ENCODE data around the gene SP3. TPM values are rescaled to one million over a fixed set of nuclear protein-coding genes. Genes with fewer than 3 reads are reported as not detected.
A peak's percentile ranks its signal among the peaks of the same experiment; 100 is the strongest.

Gene SP3
- total RNA-seq, 1 donor from 2014 or later = 73.6 TPM

GRCh38 chr2:173943738-173944137 is 21.4 kb downstream of the SP3 start:
- DNase-seq (ENCODE audit: low read depth) = no peak

DNA sequence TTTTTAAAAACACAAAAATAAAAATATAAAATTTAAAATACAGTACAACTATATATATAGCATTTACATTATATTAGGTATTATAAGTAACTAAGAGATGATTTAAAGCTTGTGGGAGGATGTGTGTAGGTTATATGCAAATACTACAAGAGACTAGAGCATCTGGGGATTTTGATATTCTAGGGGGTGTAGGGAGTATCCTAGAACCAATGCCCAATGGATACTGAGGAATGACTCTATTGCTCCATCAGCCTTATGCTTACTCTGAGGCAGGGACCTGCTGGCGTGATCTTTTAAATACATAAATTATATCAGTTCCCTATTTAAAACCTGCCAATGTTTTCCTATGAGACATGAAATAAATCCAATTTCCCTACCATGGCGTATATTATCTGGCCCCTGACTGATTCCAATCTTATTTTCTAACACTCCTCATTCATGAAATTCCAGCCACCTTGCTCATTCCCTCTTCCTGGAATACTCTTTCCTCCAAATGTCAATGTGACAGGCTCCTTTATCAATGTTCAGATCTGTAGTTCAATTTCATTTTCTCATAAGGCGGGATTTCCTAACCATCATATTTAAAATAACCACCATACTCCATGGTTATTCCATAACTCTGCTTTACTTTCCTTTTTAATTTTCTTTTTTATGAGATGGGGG is 22.2 kb downstream of the SP3 start:
- no peak for DNase-seq (ENCODE audit: low read depth)

- no peak for DNase-seq (ENCODE audit: low read depth)
These were observed 23.6 kb downstream of the SP3 start for GRCh38 chr2:173941567-173941966.

DNA sequence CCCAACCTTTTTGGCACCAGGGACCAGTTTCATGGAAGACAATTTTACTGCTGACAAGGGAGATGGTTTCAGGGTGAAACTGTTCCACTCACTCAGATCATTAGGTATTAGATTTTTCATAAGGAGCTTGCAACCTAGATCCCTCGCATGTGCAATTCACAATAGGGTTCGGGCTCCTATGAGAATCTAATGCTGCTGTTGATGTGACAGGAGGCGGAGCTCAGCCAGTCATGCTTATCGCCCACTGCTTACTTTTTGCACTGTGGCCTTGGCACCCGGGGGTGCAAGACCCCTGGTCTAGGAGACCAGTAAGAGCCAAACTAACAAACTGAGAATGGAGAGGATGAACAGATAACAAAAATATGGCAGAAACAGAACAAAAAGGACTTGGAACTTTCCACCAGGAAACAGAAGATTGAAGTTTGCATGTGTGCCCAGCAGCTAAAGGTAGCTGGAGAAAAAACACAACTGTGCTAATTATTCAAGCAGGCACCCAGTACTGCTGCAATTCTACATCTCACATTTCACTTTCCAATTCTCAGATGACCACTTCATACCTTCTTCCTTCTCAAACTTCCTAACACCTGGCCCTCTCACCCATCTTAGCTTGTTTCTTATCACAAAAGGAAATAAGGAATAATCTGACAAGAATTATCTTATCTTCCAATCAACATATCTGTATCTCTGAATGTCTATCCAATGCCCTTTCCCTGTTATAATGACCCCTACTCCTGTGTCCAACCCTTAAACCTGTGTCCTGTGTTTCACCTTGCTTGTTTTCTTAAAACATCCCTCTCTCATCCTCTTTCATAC is 24.8 kb downstream of the SP3 start:
- DNase-seq (ENCODE audit: low read depth) = no peak

DNA sequence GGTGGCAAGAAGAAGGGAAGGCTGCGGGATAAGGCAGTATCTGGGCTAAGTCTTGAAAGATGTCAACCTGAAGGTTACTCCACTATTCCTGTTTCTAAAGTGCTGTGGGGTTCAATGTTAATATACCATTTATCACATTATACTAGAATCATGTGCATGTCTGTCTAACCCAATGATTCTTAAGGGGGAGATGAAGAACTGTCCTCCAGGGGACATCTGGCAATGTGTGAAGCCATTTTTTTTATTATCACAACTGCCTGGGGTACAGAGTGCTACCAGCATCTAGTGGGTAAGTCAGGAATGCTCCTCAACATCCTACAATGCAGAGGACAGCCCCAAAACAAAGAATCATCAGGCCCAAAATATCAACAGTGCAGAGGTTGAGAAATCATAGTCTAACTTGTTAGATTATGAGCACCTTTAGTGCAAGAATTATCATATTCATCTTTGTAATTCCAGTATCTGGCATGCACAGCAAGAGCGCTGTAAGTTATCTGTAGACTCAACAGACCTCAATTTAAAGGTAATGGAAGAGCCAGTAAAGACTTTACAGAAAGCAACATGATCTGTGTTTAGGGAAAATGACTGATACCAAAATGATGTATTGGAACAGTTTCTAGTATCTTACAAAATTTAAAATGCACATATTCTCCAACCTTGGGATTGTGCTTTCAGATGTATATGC is 26.3 kb downstream of the SP3 start:
- no peak for DNase-seq (ENCODE audit: low read depth)

DNA sequence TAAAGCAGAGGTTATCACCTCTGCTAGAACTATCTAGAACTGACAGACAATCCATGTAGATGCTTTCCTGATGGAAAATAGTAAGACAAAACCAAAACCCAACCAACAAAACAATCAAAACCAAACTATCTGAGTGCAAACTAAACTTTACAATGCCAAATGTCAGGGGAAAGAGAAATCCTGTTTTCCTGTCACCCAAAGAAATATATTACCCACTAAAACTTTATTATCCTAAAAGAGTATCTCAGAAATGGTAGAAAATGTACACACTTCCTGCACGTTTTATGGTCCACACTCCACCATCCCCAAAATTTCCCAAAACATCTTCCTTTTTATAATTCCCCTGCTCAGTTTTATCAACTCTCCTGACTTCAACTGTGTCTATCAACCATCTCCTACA is 29.9 kb downstream of the SP3 start:
- DNase-seq (ENCODE audit: low read depth) = no peak

GRCh38 chr2:173934895-173935294 is 30.3 kb downstream of the SP3 start:
- peak; percentile 33 for DNase-seq (ENCODE audit: low read depth)

- DNase-seq (ENCODE audit: low read depth) = no peak
These were observed 33.4 kb downstream of the SP3 start for GRCh38 chr2:173931751-173932150.

DNA sequence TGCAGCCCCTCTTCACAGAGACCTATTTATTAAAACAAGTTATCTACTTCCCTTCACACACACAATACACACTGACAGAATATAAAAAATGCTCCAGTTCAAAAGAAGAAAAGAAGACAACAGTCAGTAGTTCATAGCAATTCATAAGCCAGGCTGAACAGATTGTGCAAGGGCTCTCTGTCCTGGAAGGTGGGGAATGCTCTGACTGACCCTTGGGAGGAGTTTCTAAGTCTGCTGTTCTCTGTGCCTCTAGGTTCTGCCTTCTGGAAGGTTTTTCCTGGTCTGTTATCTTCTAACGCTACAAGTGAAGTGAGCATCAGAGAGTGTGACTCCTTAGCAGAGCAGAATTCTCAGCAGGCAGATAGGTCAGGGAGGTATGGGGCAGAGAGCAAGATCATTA is 35.7 kb downstream of the SP3 start:
- no peak for DNase-seq (ENCODE audit: low read depth)

DNA sequence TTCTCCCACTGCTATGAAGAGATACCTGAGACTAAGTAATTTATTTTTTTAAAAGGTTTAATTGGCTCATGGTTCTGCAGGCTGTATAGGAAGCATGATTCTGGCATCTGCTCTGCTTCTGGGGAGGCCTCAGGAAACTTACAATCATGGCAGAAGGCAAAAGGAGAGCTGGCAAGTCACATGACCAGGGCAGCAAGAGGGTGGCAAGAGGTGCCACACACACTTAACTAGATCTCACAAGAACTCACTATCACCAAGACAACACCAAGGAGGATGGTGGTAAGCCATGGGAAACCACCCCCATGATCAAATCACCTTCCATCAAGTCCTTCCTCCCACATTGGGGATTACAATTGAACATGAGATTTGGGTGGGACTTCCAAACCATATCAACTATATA is 38.3 kb downstream of the SP3 start:
- no peak for DNase-seq (ENCODE audit: low read depth)

- DNase-seq (ENCODE audit: low read depth) = no peak
These were observed 40.9 kb downstream of the SP3 start for GRCh38 chr2:173924285-173924684.

DNA sequence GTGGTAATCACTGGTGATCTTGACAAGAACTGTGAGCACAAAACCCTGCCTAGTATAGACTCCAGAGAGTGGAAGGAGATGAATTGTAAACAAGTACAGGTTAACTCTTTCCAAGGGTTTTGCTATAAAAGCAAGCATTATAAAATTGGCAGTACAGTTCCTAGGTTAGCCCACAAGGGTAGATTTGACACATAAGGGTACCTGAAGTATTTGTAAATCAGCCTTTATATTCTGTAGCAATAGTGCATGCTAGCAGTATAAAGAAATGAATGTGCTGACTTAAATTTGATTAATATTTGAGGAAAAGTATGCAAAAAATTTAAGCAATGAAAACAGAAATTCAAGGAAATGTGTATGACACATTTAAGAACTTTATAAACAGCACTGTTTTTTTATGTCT is 42.4 kb downstream of the SP3 start:
- no peak for DNase-seq (ENCODE audit: low read depth)

- DNase-seq (ENCODE audit: low read depth) = no peak
These were observed 43.1 kb downstream of the SP3 start for GRCh38 chr2:173922068-173922467.

DNA sequence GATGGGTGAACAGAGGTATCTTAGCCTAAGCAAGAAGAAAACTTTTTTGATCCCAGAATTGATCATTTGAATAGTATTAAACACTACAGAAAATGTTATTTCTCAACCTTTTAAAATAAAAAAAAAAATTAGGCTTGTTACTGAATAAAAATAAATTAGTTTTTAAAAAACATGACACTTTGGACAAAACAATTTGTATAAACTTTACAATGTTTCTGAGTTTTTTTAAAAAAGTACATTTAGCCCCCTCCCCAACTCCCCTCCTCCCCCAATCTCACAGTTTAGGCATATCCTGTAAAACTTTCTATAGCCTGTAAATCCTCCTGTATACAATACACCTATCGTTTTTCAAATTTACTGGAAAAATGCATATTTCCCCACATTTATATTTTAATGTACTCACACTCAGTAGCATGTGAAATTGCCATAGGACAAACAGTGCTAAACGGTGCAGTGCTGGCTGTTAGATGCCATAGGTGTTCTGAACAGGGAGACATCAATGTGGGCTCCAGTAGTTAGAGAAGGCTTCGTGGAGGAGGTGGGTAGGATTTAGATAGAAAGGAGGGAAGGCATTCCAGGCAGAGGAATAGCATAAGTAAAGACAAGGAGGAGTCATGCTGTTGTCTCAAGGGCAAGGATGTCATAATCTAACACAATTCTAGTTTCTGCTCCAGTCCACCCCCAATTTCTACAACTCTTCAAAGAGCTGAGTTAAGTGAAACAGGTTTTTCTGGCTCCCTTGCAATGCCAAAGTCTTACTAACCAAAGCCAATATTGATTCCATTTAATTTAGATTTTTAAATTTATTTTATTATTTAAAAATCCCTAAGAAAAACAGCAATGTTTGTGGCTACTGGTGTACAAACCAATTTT is 50.9 kb downstream of the SP3 start:
- DNase-seq (ENCODE audit: low read depth) = no peak

DNA sequence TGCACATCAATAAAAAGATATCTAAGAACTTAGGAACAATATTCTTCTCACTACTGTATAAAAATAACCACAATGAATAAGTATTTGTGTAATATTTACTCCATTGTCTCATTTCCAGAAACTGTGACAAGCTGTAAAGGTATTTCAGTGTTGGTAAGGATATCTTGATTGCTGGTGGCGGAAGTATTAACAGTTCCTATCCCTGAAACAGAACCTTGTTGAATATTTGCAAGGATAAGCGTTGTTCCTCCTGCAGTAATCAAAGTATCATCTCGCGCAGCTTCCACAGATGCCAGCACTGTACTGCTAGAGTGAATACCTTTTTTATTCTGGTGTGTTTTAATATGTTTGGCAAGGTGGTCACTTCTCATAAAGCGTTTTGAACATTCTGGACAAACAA is 55.3 kb downstream of the SP3 start:
- DNase-seq (ENCODE audit: low read depth) = no peak

DNA sequence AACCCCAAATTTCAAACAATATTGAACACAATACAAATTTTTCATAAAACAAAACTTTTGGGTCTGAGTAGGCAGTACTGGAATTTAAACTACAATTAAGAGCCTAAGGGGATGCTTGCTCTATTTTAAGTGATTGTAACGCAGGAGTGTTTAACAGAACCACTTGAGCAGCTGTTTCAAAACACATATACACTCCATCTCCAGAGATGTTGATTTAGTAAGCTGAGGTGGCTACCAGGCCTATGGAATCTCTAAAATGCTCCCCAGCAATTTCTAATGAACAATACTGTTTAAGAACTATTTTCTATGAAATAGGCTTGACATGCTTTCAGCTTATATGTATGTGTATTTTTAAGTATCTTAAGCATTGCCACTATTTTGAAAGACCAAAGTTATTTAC is 58.5 kb downstream of the SP3 start:
- no peak for DNase-seq (ENCODE audit: low read depth)

- no peak for DNase-seq (ENCODE audit: low read depth)
These were observed 61.4 kb downstream of the SP3 start for GRCh38 chr2:173903601-173904394.

- DNase-seq (ENCODE audit: low read depth) = no peak
These were observed 66.2 kb downstream of the SP3 start for GRCh38 chr2:173898996-173899395.

GRCh38 chr2:173898178-173898668 is 67.0 kb downstream of the SP3 start:
- DNase-seq (ENCODE audit: low read depth) = no peak

DNA sequence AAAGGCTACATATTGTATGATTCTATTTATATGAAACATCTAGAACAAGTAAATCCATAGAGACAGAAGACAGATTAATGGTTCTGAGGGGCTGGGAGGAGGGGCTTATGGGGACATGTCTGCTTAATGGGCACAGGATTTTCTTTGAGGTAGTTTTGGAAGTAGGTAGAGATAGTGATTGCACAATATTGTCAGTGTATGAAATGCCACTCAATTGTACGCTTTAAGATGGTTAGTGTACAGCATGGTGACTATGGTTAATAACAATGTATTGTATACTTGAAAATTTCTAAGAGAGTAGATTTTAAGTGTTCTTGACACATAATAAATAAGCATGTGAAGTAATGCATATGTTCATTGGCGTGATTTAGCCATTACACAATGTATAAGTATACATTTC is 68.4 kb downstream of the SP3 start:
- no peak for DNase-seq (ENCODE audit: low read depth)

All from myocyte (in vitro differentiated cells).